HT-29 (cell line): Measurements from ENCODE around the gene RIPOR1. TPM values are rescaled to one million over a fixed set of nuclear protein-coding genes. Genes with fewer than 3 reads are reported as not detected.
A peak's percentile ranks its signal among the peaks of the same experiment; 100 is the strongest.

Experiments used
- DNase-seq: peaks from one replicate; pipeline ENCODE4 v3.0.0-alpha.2; 2015; ENCODE audit warnings: low spot score
- total RNA-seq: library from RNA; depleted of rRNA; stranded (reverse); fragments of >200 nt; shearing (Covaris generic); gene quantifications from 2 replicates; pipeline ENCODE4 v1.2.3, GENCODE V29; 2014

Gene RIPOR1
- total RNA-seq, 1 experiment from 2014 or later = 23.8 TPM

- no peak for DNase-seq
These were observed 11.3 kb downstream of the RIPOR1 start for GRCh38 chr16:67539691-67540635.

DNA sequence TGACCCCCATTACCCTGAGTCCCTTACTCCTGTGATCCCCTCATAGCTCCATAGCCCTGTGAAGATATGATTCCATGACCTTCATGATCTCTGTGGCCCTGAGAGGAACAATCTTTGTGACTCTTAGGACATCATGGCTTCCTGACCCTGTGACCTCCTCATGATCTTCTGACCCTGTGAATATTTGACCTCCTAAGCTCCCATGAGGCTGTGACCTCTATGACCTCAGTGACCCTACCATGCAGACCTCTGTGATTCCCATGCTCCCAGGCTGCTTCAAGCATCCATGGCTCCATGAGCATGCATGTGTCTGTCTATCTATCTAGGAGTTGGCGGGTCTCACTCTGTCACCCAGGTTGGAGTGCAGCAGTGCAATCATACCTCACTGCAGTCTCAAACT, 12.1 kb downstream of the RIPOR1 start:
- DNase-seq = no peak

DNA sequence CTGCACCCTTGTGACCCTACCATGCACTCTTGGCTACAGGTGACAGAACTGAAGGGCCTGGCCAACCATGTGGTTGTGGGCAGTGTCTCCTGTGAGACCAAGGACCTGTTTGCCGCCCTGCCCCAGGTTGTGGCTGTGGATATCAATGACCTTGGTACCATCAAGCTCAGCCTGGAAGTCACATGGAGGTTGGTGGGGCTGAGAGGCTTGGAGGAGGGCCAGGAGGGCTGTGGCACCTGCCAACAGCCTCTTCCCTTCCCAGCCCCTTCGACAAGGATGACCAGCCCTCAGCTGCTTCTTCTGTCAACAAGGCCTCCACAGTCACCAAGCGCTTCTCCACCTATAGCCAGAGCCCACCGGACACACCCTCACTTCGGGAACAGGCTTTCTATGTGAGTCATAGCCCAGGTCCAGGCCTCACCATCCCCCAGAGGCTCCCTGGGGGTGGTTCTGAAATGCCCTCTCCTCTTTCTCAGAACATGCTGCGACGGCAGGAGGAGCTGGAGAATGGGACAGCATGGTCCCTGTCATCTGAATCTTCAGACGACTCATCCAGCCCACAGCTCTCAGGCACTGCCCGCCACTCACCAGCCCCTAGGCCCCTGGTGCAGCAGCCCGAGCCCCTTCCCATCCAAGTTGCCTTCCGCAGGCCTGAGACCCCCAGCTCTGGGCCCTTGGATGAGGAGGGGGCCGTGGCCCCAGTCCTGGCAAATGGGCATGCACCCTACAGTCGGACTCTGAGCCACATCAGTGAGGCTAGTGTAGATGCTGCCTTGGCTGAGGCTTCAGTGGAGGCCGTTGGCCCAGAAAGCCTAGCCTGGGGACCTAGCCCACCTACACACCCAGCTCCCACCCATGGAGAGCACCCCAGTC, 13.0 kb downstream of the RIPOR1 start:
- DNase-seq = no peak

DNA sequence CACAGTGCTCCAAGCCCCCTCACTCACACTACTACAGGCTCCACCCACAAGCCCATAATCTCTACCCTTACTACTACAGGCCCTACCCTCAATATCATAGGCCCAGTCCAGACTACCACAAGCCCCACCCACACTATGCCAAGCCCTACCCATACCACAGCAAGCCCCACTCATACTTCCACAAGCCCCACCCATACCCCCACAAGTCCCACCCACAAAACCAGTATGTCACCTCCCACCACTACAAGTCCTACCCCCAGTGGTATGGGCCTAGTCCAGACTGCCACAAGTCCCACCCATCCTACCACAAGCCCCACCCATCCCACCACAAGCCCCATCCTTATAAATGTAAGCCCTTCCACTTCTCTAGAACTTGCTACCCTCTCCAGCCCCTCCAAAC, 13.8 kb downstream of the RIPOR1 start:
- DNase-seq = peak; percentile 24

DNA sequence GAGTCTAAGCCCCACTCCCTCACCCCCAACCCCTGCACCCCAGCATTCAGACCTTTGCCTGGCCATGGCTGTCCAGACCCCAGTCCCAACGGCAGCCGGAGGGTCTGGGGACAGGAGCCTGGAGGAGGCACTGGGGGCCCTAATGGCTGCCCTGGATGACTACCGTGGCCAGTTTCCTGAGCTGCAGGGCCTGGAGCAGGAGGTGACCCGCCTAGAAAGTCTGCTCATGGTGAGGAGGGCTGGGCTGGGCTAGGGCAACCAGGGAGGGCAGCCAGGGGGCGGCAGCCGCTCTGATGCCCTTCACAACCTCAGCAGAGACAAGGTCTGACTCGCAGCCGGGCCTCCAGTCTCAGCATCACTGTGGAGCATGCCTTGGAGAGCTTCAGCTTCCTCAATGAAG, 14.4 kb downstream of the RIPOR1 start:
- no peak for DNase-seq

GRCh38 chr16:67543582-67543981, 15.0 kb downstream of the RIPOR1 start:
- no peak for DNase-seq

DNA sequence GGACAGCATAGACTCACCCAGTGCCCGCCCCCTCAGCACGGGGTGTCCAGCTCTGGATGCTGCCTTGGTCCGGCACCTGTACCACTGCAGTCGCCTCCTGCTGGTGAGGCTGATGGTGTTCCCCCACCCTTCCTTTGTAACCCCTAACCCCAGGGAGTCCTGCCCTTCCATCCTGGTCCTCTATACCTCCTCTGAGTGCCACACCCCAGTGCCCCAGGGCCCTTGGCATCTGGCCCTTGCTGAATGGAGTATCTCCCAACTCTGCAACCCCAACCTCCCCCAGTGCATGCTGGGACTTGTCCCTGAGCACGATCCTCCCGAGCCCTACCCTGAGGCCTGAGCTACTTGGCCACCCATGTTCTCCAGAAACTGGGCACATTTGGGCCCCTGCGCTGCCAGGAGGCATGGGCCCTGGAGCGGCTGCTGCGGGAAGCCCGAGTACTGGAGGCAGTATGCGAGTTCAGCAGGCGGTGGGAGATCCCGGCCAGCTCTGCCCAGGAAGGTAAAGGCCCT, 15.8 kb downstream of the RIPOR1 start:
- peak; percentile 0 for DNase-seq

DNA sequence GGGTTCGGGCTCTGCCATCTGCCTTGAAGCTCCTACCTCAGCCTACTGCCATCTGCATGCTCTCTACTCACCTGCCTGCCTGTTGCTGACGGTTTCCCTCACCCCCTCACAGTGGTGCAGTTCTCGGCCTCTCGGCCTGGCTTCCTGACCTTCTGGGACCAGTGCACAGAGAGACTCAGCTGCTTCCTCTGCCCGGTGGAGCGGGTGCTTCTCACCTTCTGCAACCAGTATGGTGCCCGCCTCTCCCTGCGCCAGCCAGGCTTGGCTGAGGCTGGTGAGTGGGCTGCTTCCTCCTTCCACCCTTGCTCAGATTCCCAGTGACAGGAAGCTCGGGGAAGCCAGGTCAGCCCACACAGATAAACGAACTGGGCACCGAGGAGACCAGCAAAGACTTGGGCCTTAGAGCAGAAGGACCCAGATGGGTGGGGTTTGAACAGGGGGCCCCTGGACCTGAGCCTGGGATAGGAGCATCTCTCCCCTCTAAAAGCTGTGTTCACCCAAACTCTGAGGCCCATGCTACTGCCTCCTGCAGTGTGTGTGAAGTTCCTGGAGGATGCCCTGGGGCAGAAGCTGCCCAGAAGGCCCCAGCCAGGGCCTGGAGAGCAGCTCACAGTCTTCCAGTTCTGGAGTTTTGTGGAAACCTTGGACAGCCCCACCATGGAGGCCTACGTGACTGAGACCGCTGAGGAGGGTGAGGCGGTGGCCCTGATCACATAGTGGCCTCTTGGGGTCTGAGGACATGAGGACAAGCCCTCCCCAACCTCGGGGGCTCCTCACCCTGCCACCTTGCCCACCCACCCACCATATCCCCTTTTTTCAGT, 16.4 kb downstream of the RIPOR1 start:
- peak; percentile 0 for DNase-seq

DNA sequence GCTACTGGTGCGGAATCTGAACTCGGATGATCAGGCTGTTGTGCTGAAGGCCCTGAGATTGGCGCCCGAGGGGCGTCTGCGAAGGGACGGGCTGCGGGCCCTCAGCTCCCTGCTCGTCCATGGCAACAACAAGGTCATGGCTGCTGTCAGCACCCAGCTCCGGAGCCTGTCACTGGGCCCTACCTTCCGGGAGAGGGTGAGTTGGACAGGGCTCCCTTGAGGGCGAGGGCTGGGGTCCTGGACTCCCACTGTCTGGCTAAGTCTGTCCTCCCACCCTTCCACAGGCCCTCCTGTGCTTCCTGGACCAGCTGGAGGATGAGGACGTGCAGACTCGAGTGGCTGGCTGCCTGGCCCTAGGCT, 17.0 kb downstream of the RIPOR1 start:
- peak; percentile 0 for DNase-seq

GRCh38 chr16:67546091-67546501, 17.5 kb downstream of the RIPOR1 start:
- DNase-seq = no peak

DNA sequence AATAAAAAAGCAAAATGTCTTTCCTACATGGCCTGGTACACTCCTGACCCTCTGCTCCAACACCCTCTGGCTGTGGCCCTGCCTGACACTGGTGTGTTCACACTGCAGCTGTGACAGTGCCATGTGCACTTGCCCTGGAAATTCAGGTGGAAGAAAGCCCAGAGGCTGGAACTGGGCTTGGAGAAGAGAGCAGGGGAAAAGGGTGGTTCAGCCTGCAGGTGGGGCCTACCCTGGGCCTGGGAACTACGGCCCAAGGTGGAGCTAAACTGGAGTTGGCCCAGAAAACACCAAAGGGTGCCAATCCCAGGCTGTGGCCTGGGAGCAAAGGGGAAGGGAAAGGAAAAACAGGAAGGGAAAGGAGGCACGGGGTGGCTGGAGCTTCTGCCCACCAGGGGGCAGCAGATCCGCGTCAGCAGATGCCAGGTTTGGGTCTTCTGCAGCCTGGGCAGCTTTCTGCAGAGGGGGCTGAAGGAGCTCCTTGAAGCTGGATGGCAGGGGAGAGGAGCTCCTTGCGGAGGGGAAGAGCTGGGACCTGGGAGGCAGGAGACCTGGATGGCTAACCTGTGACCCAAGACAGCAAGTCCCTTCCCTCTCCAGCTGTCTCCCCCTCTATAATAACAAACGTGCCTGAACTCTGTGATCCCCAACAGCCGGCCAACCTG, 18.3 kb downstream of the RIPOR1 start:
- DNase-seq = peak; percentile 95

DNA sequence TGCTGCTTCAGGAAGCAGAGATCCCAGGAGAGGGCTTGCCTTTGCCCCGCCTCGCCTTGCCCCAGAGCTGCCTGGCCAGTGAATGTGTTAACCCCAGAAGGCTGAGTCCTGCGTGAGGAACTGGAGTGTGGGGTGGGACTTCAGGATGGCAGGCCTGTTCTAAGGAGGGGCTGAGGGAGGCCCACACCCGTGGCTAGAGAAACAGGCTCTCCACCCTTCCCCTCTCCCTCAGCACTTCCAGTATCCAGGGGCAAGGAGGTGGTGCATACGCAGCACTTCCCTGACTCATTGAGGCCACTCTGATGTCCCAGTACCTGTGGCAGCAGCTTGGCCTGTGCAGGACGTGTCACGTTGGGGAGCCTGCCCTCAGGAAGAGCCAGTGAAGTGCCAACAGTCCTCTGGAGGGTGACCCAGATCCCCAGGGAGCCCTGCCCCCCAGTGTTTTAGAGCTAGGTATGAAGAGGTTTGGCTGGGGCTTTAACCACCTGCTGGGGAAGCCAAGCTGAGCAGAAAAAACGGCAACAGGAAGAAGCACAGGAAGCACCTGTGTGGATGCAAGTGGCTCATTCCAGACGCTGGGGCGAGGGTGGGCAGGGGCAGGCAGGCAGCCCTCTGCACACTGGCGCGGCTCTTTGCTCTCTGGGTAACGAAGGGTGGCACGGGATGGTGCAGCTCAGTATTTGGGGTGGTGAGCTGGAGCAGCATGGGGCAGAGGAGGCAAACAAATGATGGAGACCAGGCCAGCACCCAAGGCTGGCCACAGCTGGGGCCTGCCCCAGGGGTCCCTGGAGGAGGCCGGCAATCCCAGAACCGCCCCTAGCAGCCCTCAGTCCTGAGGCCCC, 19.0 kb downstream of the RIPOR1 start:
- DNase-seq = no peak

DNA sequence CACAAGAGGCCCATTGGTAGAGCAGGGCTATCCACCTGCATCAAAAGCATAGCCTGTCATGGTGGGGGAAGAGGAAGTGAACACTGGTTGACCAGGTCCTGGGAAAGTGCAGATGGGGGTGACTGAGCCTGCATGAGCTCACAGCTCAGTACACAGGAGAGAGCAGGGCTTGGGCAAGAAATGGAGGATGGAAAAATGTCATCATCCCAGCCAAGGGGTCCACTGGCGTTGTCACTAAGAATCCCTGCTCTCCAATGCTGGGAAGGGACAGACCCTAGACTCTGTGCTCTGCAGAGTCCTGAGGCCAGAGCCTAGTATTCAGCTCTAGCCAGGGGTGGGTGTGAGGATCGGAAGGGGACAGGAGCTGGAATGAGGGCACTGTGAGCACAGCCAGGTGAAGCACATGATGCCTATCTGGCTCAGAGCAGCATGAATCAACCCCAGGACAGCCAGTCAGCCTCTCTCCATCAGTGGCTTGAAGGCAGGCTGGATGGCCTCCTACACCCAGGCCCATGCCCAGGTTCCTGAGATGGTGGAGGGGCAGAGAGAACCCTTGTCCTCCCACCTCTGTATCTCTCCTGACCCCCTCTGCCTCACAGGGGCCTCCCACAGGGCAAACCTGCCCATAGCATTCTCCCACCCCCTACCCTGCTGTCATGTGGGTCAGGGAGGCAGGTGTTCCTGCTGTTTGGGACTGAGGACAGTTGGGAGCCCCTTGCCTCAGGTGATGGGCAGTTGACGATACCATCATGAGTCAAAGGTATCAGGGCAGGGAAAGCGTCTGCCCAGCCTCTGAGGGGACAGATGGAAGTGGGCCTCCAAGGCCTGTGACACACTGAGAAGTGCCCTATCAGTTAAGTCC, 19.9 kb downstream of the RIPOR1 start:
- no peak for DNase-seq

DNA sequence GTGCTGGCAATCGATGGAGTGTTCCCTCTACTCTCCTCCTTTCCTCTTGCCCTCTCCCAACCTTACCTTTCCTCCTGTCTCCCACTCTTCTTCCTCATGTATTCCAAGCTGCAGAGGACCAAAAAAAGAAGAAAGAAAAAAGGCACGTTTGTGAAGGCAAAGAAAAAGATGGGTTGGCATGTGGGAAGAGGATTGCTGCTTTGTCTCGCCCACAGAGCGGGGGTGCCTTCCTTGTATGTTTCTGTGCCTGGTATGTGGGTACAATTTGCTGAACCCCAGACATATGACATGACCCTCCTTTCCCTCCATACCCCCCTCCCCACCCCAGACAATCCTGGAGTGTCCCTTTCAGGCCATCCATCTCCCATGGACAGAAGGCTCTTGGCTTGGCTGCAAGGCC, 20.6 kb downstream of the RIPOR1 start:
- no peak for DNase-seq

- DNase-seq = no peak
These were observed 21.3 kb downstream of the RIPOR1 start for GRCh38 chr16:67549936-67550335.

GRCh38 chr16:67551091-67551490, 22.5 kb downstream of the RIPOR1 start:
- DNase-seq = no peak

DNA sequence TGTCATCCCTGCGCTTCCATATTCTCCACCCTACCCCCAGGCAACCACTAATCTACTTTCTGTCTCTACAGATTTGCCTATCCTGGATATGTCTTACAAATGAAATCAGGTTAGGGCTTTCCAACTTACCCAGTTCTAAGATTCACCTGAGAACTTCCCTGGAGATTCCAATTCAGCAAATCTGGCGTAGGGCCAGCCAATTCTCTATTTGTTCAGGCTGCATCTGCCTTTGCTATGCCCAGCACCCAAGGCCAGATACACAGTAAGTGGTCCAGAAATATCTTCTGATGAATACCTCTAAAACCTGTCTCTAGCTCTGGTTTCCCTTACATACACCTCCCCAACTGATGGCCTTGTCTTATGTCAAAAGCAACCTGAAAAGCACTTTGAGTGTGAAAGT, 23.3 kb downstream of the RIPOR1 start:
- DNase-seq = no peak

DNA sequence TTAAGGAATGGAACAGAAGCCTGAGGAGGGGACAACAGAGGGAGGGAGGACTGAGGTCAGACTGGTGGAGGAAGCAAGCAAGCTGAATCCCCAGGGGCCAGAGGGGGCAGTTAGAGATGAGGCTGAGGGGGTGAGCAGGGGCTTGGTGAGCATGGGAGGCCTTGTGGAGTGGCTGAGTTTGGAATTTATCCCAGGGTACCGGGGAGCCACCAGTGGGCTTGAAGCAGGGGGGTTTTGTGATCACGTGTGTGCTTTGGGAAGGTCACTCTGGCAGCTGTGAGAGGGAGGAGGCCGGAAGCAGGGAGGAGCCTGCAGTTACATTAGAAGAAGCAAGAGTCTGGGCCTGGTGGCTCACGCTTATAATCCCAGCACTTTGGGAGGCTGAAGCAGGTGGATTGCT, 23.8 kb downstream of the RIPOR1 start:
- no peak for DNase-seq

DNA sequence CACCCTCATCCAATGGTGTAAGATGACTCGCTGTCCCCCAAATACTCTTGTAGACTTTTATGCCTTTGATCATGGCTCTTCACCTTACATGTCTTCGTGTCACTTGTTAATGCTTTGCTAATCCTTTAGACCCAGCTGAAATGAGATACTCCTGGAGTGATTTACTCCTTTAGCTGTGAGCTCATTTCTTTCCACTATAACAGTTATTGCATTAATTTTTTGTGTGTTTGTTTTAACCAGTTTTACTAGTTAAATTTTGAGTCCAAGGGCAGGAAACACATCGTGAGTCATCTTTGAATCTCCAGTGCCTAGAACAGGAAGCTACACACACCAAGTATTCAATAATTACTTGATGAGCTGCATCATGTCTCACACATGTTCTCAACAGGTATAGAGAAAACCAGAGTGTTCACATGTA, 27.2 kb downstream of the RIPOR1 start:
- peak; percentile 44 for DNase-seq
